HG02870 (cell line): ENCODE data around the gene ORC2.
"Not testable (repeated sequence)": the region's sequence is repeated elsewhere in the genome, so short reads cannot be mapped to it uniquely, and the experiment has no call there.

ENCODE experiments used
- ATAC-seq: cut with Tn5 transposase; IDR thresholded peaks from one replicate; pipeline ENCODE4 v1.9.1; 2021; ENCODE audit warnings: mild to moderate bottlenecking, moderate library complexity; ENCODE audit not compliant: unreplicated experiment

Gene ORC2

DNA sequence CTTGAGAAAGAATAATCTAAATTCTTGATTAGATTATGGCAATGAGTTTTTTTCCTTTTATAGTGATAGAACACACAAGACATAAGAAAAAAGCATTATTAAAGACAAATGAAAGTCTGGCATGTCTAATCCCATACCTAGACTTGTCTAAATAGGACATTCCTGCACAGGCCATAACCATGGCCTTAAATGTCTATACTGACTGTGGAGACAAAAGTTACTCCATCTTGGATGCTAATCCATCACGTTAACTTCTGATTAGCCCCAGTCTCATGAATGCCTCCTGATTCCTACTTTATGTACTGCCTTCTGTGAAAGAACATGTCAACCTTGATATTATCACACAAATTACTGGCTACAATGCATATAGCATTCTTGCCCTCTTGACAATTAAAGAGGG, 23.6 kb downstream of the ORC2 start:
- ATAC-seq, result no peak

DNA sequence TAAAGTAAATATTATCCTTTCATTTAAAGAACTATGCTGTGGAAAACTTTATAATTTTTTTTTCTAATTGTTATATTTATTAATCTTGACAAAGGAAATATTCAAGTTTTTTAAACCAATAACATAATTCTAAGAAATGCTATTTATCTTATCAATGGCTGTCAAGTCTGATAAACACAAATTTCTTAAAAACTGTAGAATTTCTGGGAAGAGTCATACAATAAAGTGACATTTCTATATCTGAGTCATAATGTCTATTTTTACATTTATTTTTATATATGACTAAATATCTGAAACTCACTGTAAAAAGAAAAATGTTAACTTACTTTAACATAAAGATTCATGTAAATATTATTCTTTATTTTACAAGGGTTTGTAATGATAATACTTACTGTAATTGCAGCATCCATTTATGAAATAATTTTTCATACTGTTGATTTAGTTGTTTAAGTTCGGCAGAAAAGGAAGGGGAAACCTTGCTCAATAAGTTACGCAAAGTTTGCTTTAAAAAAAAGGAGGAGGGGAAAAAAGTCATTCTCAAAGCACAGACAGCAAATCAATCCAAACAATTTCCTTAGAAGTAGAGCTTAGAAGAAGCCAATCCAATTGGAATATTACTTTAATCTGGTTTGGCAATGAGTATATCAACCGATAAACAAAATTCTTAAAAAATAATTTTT, 32.4 kb downstream of the ORC2 start:
- no peak for ATAC-seq

DNA sequence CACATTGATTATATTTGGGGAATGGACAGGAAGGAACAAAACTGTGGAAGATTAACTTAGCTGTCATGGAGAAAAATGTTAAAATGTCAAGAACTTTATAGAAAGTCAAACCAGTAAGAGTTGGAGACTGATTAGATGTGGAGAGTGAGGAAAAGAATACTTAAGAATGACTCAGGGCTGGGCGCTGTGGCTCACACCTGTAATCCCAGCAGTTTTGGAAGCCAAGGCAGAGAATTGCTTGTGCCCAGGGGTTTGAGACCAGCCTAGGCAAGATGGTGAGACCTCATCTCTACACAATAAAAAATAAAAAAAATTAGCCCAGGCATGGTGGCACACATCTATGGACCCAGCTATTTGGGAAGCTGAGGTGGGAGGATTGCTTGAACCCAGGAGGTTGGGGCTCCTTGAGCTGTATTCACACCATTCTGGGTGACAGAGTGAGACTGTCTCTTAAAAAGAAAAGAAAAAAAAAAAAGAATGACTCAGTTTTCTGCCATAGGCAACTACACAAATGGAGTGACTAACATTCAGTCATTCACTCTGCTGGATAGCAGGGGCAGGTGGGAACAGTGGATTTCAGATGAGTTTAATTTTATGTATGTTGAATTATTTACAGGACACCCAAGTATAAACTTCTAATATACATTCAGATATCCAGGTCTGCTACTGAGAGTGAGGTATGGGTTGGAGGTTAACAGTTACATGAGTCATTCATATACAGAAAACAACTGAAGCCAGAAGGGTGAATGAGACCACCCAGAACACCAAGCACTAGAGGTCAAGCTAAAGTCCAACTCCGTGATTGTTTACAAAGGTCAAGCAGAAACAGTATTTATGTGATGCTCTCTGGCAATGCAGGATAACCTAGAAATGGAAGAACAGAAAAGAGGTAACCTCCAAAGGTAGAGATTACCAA, 33.9 kb downstream of the ORC2 start:
- ATAC-seq, result no peak

DNA sequence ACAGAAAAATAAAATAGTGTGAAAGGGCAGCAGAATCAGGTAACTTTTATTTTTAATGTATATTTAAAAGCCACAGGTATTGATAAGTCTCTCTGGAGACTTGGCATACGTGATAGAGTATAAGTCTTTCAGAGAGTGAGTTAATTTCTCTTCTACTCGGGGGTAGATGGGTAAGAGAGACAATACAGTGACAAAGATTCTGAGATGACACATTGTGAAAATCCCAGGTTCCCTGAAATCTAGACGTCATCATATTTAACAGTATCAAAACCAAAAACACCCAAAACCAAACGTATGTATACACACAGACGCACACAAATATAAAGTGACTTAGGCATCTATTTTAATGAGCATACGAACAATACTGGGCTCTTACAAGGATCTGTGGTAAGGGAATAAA, 41.0 kb downstream of the ORC2 start:
- ATAC-seq, result no peak

DNA sequence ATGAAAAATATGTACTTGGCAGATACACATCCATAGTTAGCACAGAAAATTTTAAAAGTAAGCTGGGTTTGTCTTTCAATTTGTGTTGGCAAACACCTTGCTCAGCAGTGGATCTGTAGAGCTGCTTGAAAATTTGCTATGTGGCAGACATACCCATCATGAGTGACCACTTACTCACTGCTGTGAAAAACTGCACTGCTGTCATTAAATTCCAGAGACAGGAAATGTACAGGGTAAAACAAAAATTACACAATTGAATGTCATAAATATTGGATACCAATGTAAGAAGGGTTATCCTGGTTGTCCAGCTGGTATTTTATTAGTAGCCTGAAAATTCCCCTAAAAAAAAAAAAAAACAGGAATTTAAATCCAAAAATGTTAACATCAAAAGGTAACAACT, 49.8 kb downstream of the ORC2 start:
- ATAC-seq, result no peak

DNA sequence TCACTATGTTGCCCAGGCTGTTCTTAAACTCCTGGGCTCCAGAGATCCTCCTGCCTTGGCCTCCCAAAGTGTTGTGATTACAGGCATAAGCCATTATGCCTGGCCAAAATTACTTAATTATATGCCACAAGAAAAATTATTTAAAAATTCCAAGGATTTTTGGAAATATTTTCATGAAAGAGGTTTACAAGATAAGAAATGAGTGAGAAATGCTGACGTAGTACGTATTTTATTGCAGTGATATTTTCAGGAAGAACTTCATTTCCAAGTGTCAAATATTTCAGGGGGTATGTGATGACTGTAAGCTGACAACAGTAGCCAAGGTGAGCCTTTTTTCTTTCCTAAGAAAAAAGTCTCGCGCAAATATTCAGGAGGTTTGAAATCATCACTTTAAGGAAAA, 53.5 kb downstream of the ORC2 start:
- no peak for ATAC-seq

DNA sequence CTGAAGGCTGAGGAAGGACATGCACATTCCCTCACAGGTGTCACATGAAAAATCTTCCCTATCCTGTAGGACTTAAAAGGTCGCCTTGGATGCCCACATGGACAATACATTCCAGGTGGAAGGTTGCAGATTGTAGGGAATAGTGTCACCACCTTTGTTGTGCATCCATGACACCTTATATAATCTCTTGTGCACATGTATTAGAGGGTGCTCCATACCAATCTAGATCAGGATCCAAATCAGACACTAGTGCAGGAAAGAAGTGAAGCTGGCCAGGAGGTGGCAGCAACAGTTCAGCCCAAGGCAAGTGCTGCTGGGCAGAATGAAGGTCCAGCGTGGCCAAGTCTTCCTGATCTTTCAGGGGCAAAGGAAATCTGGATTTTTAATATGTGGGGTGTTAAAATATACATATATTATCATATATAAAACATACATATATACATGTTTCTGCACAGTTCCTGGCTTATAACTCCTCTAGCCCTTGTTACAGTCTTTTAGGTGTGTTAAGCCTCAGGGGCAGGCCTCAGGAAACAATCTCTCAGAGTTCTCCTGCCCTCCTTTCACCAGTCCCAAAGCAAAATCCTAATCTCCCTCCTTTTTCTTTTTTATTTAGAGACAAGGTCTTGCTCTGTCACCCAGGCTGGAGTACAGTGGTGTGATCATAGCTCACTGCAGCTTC, 57.7 kb downstream of the ORC2 start:
- no peak for ATAC-seq

DNA sequence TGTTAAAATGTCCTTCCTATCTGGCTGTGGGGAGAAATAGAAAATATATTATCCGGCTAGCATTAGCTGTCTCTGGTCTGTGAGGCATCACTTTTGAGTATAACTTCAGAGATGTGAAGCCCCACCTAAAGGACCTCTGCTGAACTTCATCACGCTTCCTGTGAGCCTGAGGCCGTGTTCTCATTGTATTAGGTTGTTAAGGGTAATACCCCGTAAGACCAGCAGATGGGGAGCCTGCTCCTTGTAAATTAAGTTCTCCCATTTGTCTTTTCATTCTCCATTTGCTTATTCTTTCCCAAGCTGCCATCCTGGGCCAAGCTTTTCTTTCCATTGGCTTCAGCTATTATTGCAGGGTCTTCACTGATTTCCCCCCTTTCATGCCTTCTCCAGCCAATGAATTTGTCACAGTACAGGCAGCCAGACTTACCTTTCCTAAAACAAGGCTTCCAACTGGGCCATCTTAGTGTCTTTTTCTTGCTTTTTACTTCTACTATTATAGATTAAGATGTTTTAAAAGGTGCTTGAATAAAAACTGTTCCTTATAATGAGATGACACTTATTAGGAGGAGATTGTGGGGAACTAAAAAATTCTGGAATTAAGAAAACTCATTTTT, 61.9 kb downstream of the ORC2 start:
- ATAC-seq, result peak; percentile 98

DNA sequence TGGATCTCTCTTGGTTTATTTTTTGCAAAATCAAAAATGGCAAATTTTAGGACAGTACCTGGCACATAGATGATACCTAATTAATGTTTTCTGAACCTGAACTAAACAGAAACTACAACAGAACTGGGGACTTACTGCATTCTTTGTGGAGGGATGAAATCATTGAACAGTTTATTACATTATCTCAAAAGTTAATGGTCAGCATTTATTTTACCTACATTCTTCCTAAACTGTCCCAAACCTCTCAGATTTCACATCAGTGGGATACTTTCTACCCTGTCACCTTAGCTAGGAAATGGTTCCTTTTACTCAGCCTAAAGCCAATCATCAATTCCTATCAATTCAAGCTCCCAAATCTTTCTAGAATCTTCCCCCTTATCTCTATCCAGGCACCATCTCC, 64.0 kb downstream of the ORC2 start:
- no peak for ATAC-seq

DNA sequence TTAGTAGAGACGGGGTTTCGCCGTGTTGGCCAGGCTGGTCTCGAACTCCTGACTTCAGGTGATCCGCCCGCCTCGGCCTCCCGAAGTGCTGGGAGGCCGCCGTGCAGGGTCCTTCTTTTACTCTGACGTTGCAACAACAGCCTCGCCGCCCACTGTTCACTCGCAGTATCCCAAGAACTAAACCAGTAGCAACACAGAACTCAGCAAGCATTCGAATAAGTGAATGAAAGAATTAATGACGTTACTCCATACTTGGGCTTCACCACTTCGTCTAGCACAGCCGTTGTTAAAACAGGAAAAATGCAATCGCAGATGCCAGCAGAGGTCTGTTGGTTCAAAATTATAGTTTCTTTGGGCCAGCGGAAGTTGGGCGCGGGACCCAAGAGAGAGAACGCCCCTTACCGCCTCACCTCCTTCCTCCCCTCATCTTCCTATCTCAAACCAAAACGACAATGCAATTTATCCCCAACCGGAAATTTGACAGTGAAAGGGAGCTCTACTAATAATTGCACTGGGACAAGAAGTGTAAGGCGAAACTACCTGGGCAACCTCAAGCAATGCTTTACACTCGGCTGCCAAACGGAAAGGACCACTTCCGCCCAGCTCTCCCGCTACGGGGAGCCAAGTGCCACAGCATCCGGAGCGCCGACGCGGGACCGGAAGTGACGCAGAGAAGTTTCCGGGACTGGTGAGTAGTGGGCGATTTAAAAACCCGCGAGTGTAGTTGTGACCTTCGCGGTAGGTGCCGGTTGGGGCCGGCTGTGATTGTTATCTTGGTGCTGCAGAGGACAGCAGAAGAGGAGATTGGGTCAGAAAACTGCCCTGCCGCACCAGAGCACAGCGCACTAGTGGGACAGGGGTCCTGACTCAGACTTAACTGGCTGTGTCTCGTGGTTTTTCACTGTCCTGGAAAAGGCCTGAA, 74.5 kb downstream of the ORC2 start, which contains the start of the genes NIF3L1 and PPIL3:
TSS of gene NIF3L1 (plus strand) at position 668 of the 922 bp plus-strand sequence. CDS start 2,573 bp downstream, outside the sequence.
TSS of gene PPIL3 (minus strand) at position 374 of the 922 bp plus-strand sequence. CDS start 1,462 bp downstream, outside the sequence.
- peak; percentile 89 for ATAC-seq

DNA sequence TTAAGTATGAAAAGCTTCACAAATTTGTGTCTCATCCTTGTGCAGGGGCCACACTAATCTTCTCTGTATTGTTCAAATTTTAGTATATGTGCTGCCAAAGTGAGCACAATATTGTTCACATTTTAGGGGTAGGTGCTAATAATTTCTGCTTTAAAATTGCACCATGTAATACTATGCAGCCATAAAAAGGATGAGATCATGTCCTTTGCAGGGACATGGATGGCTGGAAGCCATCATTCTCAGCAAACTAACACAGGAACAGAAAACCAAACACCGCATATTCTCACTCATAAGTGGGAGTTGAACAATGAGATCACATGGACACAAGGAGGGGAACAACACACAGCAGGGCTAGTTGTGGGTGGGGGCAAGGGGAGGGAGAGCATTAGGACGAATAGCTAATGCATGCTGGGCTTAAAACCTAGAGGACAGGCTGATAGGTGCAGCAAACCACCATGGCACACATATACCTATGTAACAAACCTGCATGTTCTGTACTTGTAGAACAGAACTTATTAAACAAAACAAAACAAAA, 81.7 kb downstream of the ORC2 start:
- not testable (repeated sequence) for ATAC-seq

DNA sequence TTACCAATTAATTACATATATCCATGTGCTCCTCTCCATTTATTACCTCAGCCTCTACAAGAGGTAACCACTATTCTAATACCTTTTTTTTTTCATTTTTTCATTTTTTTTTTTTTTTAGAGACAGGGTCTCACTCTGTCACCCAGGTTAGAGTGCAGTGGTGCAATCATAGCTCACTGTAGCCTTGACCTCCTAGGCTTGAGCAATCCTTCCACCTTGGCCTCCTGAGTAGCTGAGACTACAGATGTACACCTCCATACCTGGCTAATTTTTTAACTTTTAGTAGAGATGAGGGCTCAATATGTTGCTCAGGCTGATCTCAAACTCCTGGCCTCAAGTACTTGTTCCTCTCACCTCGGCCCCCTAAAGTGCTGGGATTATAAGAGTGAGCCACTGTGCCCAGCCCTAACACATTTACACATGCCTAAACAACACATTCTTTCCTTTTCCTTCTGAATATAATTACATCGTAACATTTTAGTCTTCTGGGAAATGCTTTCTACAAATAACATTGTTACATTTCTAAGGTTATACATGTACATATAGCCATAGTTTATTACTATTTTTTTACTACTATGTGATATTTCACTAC, 85.1 kb downstream of the ORC2 start:
- no peak for ATAC-seq

DNA sequence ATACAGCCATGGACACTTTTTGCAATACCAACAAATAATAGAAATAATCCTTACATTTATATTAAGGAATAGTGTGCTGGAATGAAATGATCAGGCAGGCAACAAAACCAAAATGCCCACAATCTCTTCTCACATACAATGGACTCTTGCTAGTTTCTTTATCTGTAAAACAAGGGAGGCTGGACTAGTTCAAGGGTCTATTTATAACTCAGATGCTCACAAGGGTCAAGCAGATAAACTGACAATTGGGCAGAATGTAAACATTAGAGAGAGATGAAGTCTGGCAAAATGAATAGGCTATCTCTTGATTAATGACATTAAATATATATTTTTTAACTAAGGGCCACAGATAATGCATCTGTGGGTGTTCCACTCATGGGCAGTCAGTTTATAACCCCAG, 86.0 kb downstream of the ORC2 start:
- ATAC-seq, result no peak

DNA sequence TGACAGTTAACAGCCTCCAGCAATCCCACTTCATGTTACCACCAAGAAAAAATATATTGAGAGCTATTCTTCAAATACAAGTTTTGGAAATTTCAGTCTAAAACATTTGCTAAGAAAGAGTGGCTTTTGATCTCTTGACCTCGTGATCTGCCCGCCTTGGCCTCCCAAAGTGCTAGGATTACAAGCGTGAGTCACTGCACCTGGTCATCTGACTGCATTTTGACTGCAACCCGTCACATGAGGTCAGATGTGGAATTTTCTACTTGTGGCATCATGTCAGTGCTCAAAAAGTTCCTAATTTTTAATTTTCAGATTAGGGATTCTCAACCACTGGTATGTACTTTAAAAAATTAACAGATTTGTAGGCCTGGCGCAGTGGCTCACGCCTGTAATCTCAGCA, 89.9 kb downstream of the ORC2 start:
- no peak for ATAC-seq

DNA sequence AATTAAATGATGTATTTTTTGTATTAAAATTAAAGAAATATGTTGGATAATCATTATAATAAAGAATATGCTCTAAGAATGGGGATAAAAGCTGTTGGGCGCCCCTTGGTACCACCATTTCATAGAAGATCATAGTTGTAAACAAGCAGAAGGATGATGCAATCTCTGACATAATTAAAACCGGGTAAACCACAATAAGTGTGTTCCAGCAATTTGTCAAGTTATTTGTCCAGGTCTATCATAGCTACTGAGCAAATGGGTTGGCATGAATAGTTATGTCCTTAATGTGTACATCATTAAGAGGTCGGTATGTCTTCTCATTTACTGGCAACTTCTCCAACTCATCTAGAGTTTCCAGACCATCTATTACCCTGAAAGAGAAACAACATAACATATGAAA, 92.3 kb downstream of the ORC2 start:
- no peak for ATAC-seq

DNA sequence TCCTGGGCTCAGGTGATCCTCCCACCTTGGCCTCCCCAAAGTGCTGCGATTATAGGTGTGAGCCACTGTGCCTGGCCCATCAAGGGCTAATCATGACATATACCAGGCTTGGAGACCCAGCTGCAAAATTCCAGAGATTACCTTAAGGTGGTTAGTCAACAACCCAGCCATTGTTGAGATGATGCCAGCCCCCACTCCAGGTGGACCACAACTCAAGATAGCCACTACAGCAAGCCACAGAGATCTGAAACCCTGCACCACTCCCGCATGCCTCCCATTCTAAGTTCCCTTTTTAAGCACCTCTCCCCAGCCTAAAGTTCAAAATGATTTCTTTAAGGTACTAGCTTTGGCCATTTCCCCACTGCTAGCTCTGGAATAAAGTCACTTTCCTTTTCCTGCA, 94.4 kb downstream of the ORC2 start:
- ATAC-seq, result no peak

DNA sequence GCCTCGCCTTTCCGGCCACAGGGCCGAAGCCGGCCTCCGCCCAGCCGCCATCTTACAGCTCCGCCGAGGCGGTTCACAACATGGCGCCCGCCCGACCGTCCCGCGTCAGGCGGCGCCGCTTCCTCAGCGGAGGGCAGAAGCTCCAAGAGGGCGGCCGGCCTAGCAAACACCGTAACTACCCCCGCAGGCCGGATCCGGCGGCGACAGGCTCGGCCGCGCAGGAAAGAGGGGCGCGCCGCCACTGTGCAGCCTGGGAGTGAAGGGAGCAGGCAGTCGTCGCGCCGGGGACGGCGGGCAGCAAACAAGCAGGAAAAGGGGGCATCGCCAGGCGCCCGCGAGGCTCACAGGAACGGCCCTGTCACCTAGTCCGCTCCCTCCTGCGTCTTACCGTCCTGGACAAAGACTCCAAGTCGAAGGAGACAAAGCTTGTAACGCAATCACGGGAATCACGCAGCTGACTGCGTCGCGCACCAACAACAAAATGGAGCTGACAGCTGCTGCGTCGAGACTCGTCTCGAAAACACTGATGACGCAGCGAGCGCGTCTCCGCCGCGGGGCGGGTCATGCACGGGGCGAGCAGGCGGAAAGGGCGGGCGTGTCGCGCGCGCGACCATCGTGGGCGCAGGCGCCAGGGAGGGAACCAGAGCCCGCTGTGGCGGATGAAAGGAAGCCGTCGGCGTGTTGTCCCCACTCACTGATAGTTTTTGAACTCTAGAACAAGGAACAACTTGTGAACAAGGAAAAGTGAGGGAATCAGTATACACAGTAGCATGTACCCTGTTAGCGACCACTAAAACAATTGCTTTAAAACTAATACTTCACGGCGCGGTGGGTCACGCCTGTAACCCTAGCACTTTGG, 99.1 kb downstream of the ORC2 start, which contains the start of gene CLK1:
TSS of gene CLK1 (minus strand) at position 483 of the 859 bp plus-strand sequence. CDS start 2,796 bp downstream, outside the sequence.
- peak; percentile 76 for ATAC-seq

DNA sequence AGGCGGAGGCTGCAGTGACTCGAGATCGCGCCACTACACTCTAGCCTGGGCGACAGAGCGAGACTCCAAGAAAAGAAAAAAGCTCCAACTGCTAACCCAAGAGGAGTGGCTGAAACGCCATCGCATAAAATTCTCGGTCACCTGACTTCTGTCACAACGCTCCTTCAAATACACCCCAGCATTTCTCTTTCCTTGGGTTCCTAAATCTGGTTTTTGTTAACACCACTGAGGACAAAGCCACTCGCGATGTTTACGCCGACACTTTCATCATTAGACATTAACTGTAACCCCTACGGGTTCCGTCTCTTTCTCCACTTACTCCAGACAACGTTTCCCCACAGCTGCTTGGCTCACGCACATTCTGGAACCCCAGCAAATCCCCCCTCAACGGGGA, 99.7 kb downstream of the ORC2 start:
- peak; percentile 7 for ATAC-seq
